ENCODE data around the gene GSS.
"Not testable (repeated sequence)": the region's sequence is repeated elsewhere in the genome, so short reads cannot be mapped to it uniquely, and the experiment has no call there.

Gene GSS

GRCh38 chr20:34896086-34896621, 59.5 kb downstream of the GSS start:
- DNase-seq, result no peak

GRCh38 chr20:34895465-34895864, 60.1 kb downstream of the GSS start:
- DNase-seq, result no peak

- DNase-seq, result no peak
These were observed 60.9 kb downstream of the GSS start for GRCh38 chr20:34894723-34895122.

- no peak for DNase-seq
These were observed 62.9 kb downstream of the GSS start for GRCh38 chr20:34892671-34893070.

- DNase-seq, result no peak
These were observed 64.2 kb downstream of the GSS start for GRCh38 chr20:34891166-34892062.

GRCh38 chr20:34888468-34888867, 67.1 kb downstream of the GSS start:
- no peak for DNase-seq

- DNase-seq, result no peak
These were observed 68.6 kb downstream of the GSS start for GRCh38 chr20:34887023-34887422.

- DNase-seq, result no peak
These were observed 69.5 kb downstream of the GSS start for GRCh38 chr20:34886122-34886521.

- DNase-seq, result no peak
These were observed 71.3 kb downstream of the GSS start for GRCh38 chr20:34884260-34884659.

- no peak for DNase-seq
These were observed 71.8 kb downstream of the GSS start for GRCh38 chr20:34883809-34884208.

- no peak for DNase-seq
These were observed 72.4 kb downstream of the GSS start for GRCh38 chr20:34883087-34883688.

GRCh38 chr20:34881689-34882088, 73.9 kb downstream of the GSS start:
- no peak for DNase-seq

- not testable (repeated sequence) for DNase-seq
These were observed 74.6 kb downstream of the GSS start for GRCh38 chr20:34880971-34881370.

GRCh38 chr20:34880215-34880850, 75.3 kb downstream of the GSS start:
- no peak for DNase-seq

Data from central memory CD4-positive, alpha-beta T cell (primary cell).